Medulla oblongata (tissue), 1 donor: ENCODE data around the gene GIT2.
"Not testable (repeated sequence)": the region's sequence is repeated elsewhere in the genome, so short reads cannot be mapped to it uniquely, and the experiment has no call there.

ENCODE experiments used
- DNase-seq: peaks from one replicate; pipeline ENCODE4 v3.0.0-alpha.2; 2015; ENCODE audit errors: extremely low spot score

The GIT2 gene

DNA sequence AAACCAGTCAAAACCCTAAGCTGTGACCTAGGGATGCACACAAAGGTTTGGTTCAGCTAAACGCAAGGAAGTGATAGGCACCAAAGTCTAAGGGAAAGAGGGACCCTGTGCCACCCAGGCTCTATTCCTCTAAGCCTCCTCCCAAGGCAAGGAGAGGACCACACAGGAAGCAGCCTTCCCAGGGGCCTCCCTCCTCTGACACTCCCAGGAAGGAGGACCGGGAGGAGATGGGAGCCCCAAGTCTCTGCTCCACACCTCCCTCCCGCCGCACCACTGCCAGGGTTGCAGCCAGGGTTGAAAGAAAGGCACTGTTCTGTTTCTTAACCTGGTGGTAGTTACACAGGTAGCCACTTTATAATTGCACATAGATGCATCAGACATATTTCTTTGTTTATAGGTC is 74.2 kb downstream of the GIT2 start:
- no peak for DNase-seq

DNA sequence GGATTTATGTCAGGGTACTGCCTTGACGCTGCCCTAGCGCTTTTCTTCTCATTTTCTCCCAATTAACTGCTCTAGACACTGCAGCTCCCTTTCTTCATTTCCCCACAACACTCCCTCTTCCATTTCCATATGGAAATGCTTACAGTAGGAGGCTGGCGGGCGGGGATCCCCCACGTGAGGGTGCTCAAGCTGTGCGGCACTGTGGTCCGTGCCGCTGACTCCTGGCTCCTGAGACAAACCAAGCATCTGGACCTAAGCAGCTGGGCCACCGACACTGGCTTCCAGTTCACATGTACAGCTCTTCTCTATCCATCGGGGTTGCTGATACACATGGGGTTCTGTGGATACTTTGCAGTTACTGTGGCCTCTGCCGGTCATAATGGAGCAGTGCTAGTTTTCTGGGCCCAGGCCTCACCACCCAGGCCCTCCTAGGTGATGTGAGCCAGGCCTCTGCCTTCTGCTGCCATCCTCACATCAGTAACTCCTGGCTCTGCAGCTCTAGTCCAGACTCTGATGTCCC is 75.8 kb downstream of the GIT2 start:
- DNase-seq: no peak

DNA sequence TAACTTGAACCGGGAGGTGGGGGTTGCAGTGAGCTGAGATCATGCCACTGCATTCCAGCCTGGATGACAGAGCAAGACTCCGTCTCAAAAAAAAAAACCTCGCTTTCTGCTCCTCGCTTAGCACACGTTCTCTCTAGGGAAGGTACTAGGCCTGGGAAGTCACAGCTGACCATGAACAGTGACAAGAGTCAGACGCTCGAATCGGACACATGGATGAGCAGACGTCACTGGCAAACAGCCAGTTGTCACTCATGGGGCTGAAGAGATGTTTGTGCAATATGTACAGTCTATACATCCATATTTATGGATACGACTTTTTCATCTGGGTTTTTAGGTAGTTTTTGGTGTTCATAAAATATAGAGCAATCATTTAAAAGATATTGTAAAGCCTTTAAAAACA is 76.7 kb downstream of the GIT2 start:
- DNase-seq: no peak

DNA sequence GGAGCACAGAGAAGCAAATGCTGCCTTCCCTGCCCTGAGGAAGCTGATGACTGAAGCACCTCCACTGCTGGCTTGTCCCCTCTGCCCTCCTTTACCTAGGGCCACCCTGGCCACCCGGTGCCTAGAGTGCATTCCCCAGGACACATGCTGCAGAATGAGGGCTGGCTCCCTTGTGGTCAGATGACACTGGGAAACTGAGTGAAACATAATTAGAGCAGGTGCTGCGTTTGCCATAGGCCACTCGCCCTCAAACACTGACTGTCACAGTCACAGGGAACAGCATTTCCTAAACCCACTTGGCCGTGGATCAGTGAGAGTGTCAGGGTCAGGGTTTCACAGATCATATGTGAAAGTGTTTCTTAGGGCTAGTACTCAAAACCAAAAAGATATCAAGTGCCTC is 80.1 kb downstream of the GIT2 start:
- no peak for DNase-seq

DNA sequence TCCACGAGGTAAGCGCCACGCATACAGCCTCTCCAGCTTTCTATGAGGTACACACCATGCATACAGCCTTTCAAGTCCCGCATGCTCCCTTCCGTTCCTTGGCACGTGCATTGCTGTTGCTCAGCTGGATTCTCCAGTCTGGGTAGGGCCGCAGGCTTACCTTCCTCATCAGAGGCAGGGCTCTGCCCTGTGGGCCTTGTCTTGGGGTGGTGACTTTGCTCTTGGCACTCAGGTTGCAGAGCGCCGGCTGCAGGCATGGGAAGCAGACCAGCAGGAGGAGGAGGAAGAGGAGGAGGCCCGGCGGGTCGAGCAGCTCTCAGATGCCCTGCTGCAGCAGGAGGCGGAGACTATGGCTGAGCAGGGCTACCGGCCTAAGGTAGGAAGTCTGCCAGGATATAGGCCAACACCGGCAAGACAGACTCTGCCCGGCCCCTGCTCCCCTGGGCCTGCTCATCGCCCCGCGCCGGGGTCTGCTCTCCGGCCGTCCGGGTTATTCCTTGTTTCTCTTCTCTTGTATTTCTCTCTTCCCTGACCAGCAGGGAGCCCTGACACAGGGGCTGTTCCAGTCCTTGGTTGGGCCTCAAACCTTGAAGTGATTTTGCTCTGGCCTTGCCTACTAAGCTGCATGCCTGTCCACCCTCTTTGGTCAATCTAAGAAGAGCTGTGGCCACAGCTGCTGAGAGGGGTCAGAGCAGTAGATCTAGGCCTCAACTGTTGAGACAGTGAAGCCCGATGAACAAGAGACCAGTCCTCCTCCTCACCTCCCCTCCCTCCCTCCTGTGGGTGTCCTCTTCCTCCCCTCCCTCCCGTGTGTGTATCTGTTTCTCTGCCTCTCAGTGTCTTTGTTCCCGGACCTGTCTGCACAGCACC is 80.8 kb downstream of the GIT2 start:
- no peak for DNase-seq

DNA sequence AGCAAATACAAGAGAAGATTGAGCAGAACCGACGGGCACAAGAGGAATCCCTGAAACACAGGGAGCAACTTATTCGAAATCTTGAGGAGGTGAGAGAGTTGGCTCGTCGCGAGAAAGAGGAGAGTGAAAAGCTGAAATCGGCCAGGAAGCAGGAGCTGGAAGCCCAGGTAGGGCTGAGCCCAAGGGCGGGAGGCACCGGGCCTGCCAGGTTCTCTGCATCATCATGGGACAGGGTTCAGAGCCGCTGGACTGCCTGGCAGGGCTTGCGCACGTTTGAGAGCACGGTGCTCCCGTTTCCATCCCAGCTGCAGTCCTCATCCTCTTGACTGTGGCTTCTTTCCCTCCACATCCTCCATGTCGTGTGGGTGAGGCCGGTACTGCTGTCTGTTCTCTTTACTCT is 81.7 kb downstream of the GIT2 start:
- DNase-seq: no peak

DNA sequence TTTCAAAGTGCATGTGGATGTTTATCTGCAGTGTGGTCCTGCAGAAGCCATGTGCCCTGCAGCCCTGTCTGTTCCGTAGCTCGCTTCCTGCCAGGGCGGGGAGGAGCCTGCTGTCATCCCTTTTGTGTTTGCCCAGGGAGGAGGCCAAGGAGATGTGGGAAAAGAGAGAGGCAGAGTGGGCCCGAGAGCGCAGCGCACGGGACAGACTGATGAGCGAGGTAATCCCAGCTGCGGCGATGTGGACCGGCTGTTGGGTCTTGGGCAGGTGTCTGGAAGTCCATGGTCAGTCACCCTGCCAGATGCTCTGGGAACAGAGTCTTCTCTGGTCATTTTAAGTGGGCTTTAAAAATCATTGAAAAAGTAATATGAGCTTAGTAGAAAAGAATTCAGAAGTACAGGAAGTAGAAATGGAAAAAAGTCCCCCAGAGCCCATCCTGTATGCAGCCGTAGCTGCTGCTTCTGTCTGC is 83.3 kb downstream of the GIT2 start:
- no peak for DNase-seq

DNA sequence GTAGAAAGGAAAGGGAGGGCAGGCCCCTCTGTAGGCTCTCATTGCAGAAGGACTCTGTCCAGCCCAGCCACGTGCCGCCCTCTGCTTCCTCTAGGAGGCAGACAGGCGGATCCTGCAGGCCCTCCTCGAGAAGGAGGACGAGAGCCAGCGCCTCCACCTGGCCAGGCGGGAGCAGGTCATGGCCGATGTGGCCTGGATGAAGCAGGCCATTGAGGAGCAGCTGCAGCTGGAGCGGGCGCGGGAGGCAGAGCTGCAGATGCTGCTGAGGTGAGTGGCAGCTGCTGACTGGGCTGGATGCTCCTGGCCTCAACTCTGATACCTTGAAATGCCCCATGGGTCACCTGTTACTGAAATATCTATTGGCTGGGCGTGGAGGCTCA is 85.2 kb downstream of the GIT2 start:
- no peak for DNase-seq

DNA sequence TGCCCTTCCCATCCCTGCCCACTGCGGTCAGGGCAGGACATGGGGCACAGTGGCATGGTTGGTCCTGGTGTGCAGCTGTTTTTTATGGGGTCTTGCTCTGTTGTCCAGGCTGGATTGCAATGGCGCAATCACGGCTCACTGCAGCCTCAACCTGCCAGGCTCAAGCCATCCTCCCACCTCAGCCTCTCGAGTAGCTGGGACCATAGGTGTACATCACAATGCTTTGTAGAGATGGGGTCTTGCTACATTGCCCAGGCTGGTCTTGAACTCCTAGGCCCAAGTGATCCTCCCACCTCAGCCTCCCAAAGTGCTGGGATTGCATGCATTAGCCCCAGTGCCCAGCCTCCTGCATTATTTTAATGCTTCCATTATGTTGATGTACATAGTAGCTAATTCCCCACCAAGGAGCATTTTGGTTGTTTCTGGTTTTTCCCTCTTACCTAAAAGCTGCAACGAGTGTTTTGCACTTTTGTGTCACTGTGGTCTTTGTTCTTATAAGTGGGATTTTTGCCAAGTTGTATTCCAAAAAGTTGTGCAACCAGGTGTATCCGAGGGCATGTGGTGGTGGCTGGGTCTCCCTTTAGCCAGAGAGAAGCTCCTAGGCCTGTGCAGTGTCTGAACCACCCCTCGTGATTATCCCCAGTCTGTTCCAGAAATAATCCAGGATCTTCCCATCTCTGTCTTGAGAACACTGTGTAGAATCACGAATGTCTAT is 85.8 kb downstream of the GIT2 start:
- no peak for DNase-seq

DNA sequence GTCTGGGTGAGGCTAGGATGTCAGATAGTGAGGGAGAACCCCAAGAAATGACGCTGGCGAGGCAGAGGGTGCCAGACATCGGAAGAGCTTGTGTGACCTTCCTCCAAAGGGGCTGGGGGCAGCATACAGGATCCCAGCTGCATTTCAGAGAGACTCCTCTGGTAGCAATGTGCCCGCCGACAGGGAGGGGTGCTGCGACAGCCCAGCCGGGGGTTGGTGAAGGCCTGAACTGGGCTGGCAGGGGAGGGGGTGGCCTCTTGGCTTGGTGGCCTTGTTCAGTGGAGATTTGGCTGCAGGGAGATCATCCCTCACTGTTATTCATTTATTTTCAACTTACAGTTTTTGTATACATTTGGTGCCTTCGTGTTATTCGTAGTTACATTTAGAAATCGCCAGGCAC is 90.9 kb downstream of the GIT2 start:
- no peak for DNase-seq

DNA sequence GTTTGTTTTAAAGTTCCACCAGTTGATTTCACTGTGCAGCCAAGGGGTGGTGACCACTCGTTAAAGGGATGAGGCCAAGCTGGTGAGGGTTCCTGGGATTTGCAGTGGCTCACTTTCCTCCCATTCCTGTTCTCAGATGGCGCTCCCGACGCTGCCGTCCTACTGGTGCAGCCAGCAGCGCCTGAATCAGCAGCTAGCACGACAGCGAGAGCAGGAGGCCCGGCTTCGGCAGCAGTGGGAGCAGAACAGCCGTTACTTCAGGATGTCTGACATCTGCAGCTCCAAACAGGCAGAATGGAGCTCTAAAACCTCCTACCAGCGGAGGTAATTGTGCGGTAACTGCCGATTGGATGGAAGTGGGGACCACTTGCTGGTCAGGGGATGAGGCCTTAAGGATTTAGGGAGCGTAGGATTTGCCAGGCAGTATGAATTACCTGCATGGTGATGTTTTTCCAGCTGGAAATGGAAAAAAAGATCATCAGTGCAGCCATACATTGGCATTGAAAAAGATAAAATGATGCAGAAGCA is 93.2 kb downstream of the GIT2 start:
- no peak for DNase-seq

DNA sequence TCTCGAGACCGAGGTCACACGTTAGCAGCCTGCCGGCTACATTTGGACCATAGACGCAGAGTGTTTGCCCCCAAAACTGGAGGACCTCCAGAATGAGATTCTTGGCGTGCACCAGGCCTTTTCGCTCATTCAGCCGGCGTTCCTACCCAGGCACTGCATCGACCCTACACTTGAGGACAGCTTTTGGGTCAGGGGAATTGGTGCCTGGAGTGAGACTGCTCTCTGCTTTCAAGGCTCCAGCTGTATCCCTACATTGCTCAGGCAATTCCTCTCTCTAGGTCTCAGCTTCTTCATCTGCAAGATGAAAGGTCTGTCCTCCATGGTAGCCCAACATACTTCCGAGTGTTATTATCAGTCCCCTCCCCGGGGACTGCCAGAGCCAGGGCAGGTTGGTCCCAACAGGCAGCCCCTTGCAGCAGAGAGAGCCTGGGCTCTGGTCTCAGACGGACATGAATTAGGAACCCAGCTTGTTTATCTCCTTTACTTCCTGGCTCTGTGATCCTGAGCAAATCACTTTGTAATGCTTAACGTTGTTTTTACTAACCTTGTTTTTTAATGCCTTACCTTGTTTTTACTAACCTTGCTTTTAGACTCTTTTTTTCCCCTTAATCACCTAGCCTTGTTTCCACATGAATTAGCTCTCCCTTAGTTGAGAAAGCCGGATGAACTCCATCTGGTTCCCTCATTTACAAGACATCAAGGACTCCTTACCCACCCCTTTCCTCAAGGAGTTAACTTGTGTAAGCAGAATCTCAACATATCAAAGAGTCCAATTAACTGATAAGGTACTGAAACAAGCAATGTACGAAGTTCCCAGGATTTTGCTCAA is 95.2 kb downstream of the GIT2 start:
- no peak for DNase-seq

DNA sequence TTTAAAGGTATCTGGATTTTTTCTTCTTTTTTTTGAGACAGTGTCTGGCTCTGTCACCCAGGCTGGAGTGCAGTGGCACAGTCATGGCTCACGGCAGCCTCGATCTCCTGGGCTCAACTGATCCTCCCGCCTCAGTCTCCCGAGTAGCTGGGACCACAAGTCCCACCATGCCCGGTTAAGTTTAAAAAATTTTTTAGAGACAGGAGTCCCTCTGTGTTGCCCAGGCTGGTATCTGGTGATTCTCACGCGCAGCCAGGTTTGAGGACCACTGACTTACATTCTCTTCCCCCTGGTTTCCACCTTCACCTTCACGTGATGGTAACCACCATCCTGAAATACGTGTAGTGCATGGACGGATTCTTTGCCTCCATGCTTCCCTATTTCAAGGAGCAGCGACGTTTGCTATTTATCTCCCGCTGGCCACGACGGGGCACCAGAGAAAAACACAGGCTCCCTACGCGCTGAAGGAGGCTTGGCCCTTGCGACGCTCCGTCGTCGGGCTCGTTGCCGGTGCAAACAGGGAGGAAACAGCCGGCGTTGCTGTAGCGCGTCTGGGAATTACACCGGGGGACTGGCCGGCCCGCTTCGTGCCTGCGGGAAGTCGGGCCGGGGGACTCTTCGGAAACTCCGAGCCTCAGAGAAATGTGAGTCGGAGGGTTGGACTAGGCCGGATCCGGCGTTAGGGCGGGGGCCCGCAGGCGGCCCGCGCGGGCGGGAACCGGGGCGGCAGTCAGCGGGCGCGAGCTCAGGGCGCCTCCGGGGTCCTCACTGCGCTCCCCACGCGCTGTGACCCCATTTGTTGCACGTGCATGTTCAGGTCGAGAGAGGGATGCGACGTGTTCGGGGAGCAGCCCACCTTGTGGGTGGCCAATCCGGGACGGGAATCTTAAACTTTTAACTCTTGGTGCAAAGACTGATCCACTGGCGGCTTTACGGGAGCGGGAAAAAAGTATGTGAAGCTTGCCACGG is 96.1 kb downstream of the GIT2 start, which contains the start of gene TCHP:
Gene TCHP (plus strand): TSS at position 492 of the 969 bp plus-strand sequence. CDS start 2,753 bp downstream, outside the sequence.
- peak; percentile 95 for DNase-seq

DNA sequence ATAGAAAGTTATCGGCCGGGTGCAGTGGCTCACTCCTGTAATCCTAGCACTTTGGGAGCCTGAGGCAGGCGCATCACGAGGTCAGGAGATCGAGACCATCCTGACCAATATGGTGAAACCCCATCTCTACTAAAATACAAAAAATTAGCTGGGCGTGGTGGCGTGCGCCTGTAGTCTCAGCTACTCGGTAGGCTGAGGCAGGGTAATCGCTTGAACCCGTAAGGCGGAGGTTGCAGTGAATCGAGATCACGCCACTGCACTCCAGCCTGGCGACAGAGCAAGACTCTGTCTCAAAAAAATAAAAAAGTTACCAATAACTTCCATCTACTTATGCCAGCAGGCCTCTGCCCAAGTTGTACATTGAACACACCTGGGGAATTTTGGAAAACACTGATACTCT is 96.8 kb downstream of the GIT2 start:
- not testable (repeated sequence) for DNase-seq

DNA sequence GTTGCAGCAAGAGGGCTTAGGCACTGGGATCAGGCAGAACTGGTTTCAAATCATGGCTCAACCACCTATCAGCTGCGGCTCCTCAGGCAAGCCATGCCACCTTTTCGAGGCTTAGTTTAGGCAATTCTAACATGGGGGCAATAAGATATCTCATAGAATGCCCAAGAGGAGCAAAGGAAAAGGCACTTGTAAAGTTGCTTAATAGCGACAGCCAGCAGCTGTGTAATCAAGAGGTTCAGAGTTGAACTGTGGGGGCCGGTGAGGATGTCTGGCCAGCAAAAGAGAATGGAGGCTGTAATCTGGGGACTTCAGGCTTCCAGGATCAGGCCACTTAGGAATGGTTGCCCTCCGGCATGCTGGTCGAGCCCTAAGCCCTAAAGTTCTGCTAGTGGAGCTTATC is 99.1 kb downstream of the GIT2 start:
- no peak for DNase-seq

DNA sequence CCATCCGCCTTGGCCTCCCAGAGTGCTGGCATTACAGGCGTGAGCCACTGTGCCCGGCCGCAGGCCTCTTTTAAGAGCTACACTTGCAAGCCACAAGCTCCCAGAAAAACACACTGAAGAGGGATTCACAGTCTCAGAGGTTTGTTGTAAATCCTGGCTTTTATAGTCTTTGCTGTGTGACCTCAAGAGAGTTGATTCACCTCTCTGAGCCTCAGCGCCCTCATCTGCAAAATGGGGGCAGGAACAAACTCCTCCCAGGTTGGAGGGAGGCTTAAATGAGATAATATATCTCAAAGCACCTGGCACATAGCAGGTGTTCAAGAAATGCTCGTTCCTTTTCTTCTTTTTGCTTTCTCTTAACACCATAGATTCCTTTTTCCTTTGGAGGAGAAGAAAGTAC is 100.0 kb downstream of the GIT2 start:
- DNase-seq: no peak

DNA sequence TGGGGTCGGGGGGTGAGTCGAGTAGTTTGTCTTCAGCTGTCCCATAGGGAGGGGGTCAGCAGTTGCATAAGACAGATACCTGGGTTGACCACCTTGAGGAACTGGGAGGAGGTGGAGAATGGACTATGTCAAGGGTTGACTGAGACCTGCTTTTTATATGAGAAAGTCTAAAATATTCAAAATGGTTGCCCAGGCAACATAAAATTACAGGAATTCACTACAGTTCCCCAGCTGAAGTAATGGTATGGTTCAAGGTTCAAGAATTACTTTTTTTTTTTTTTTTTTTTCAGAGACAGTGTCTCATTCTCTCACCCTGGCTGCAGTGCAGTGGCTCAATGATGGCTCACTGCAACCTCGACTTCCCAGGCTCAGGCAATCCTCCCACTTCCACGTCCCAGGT is 101.2 kb downstream of the GIT2 start:
- no peak for DNase-seq

DNA sequence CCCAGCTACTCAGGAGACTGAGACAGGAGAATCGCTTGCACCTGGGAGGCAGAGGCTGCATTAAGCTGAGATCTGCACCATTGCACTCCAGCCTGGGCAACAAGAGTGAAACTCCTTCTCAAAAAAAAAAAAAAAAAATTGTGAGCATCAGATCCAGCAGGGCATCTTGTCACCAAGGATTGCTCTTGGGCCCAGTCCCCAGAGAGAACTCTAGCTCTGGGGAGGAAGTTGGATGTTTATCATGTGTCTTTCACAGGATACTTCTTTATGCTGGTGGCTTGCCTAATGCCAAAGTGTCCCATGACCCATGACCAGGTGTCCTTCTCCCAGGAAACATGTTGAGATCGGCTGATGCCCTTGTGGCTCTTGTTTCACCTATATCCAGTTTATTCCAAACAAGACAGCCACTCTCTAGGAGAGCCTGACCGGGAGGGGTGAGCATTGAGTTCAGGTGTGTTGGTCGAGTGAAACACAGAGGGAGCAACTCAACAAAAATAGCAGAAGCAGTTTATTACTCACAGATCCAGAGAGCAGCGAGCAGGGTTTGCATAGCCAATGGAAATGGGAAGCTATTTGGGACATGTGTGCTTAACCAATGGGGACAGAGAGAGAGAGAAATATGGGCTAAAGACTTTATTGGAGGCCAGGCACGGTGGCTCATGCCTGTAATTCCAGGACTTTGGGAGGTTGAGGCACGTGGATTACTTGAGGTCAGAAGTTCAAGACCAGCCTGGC is 102.7 kb downstream of the GIT2 start:
- no peak for DNase-seq

DNA sequence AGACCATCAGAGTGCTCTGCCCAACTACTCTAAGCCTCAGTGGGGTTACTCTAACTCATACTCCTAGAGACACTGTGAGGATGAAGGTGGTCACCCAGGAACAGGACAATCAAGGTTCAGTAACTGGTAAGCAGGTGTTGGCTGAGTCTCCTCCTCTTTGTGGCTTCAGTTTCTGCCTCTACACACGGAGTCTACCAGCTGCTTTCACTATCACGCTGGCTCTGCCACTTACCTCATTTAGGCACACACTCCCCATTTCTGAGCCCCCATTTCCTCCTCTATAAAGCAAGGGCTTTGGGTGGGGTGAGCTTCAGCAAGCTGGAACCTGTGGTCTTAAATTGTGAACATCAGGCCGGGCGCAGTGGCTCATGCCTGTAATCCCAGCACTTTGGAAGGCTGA is 103.4 kb downstream of the GIT2 start:
- no peak for DNase-seq
